HG02973 (cell line): ENCODE data around the gene EXD3.
"Not testable (repeated sequence)": the region's sequence is repeated elsewhere in the genome, so short reads cannot be mapped to it uniquely, and the experiment has no call there.

Experiments used
- ATAC-seq: cut with Tn5 transposase; IDR thresholded peaks from one replicate; pipeline ENCODE4 v1.9.1; 2021; ENCODE audit warnings: moderate library complexity; ENCODE audit not compliant: unreplicated experiment

Gene EXD3

DNA sequence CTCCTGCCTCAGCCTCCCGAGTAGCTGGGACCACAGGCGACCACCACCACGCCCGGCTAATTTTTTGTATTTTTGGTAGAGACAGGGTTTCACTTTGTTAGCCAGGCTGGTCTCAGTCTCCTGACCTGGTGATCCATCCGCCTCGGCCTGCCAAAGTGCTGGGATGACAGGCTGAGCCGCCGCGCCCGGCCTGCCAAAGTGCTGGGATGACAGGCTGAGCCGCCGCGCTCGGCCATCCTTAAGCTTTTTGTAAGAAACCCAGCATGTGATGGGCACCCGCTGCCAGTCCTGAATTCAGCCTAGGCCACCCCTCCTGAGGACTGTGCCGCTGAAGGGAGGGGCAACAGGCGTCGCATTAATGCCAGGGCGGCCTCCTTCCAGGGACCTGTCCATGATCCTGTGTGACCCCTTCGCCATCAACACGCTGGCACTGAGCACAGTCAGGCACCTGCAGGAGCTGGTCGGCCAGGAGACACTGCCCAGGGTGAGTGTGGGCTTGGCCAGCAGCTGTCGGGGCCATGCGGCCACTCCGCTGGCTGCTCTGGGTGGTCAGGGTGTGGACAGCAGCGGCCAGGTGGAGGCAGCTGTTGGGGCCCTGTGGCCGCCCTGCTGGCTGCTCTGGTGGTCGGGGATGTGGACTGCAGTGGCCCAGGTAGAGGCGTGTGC, 157.3 kb downstream of the EXD3 start:
- no peak for ATAC-seq

DNA sequence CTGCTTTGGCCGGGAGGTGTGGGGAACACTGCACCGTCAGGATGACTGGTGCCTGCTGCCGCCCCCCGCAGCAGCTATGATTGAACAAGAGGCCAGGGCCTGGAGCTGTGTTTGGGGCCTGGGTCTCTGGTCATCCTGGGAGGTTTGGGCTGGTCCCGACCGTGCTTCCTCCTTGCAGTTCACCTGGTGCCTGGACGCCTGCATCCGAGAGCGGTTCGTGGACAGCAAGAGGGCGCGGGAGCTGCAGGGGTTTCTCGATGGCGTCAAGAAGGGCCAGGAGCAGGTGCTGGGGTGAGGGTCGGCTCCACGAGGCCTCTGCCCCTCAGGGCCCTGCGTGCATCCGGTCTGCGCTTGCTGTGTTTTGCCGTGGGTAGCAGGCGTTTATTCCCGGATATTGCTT, 158.9 kb downstream of the EXD3 start:
- ATAC-seq, result no peak

DNA sequence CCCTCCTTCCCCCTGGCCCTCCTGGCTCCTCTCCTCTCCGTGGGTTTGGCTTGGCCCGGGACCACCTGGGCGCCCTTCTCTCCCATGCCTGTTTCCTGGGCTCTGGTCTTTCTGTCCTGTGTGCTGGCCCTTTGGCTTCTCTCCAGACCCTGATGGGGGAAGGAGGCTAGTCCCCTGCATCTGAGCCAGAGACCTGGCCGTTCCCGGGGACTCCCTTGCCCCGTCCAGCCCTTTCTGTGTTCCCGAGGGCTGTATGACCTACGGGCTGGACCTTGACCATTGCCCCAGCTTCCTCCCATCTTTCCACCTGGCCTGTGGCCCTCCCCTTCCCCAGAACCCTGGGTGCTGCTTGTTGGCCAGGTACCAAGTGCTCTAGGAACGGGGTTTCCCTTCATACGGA, 159.5 kb downstream of the EXD3 start:
- no peak for ATAC-seq

DNA sequence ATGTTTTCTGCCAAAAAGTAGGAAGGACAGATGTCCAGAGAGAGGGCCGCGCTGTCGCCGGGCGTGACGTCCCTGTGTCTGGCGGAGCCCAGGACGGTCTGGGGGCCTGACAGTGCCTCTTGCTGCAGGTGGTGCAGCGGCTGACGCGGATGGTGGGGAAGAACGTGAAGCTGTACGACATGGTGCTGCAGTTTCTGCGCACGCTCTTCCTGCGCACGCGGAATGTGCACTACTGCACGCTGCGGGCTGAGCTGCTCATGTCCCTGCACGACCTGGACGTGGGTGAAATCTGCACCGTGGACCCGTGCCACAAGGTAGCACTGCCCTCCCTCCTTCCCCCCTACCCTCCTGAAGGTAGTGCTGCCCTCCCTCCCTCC, 160.1 kb downstream of the EXD3 start:
- no peak for ATAC-seq

- not testable (repeated sequence) for ATAC-seq
Measured at GRCh38 chr9:137262173-137262908, 160.6 kb downstream of the EXD3 start.
